ENCODE results near the gene CRACR2A.

CRACR2A gene

GRCh38 chr12:3751151-3752095 lies 1.5 kb downstream of the CRACR2A start:
- no peak for DNase-seq

- DNase-seq = no peak
Observed at GRCh38 chr12:3750616-3751015, 2.3 kb downstream of the CRACR2A start.

GRCh38 chr12:3748620-3749019 lies 4.3 kb downstream of the CRACR2A start:
- no peak for DNase-seq

- DNase-seq = no peak
Observed at GRCh38 chr12:3747976-3748619, 4.8 kb downstream of the CRACR2A start.

- DNase-seq = no peak
Observed at GRCh38 chr12:3747543-3747942, 5.4 kb downstream of the CRACR2A start.

GRCh38 chr12:3746758-3747157 lies 6.2 kb downstream of the CRACR2A start:
- DNase-seq = no peak

- no peak for DNase-seq
Observed at GRCh38 chr12:3745152-3745551, 7.8 kb downstream of the CRACR2A start.

- no peak for DNase-seq
Observed at GRCh38 chr12:3744229-3744901, 8.5 kb downstream of the CRACR2A start.

- DNase-seq = no peak
Observed at GRCh38 chr12:3743803-3744202, 9.1 kb downstream of the CRACR2A start.

- DNase-seq = no peak
Observed at GRCh38 chr12:3741882-3742672, 10.8 kb downstream of the CRACR2A start.

- no peak for DNase-seq
Observed at GRCh38 chr12:3740480-3741231, 12.3 kb downstream of the CRACR2A start.

GRCh38 chr12:3735432-3735831 lies 17.5 kb downstream of the CRACR2A start:
- DNase-seq = no peak

GRCh38 chr12:3732901-3733300 lies 20.0 kb downstream of the CRACR2A start:
- no peak for DNase-seq

GRCh38 chr12:3730111-3730510 lies 22.8 kb downstream of the CRACR2A start:
- no peak for DNase-seq

- DNase-seq = no peak
Observed at GRCh38 chr12:3728686-3729085, 24.2 kb downstream of the CRACR2A start.

- DNase-seq = no peak
Observed at GRCh38 chr12:3727877-3728632, 24.9 kb downstream of the CRACR2A start.

- no peak for DNase-seq
Observed at GRCh38 chr12:3727354-3727753, 25.6 kb downstream of the CRACR2A start.

GRCh38 chr12:3726456-3726855 lies 26.5 kb downstream of the CRACR2A start:
- no peak for DNase-seq

- no peak for DNase-seq
Observed at GRCh38 chr12:3725388-3726115, 27.4 kb downstream of the CRACR2A start.
